Muscle of arm (tissue), 12 donors: ENCODE data around the gene CNKSR3. TPM values are rescaled to one million over a fixed set of nuclear protein-coding genes. Genes with fewer than 3 reads are reported as not detected.

ENCODE experiments used
- DNase-seq: peaks from one replicate; pipeline ENCODE4 v3.0.0-alpha.2; 2013
- polyA plus RNA-seq, 12 donors: library from polyadenylated mRNA; unstranded; fragments of 120-200 nt; gene quantifications; one replicate each; pipeline ENCODE4 v1.2.1, GENCODE V29; 2013; ENCODE audit not compliant: insufficient read length in 12 of 12

CNKSR3 gene
- polyA plus RNA-seq, 12 donors = 12.3 to 23.0 (median 18.0) TPM; not detected in 1

- no peak for DNase-seq
Measured at GRCh38 chr6:154386848-154387717, 123.4 kb downstream of the CNKSR3 start.

GRCh38 chr6:154384191-154384590 lies 126.3 kb downstream of the CNKSR3 start:
- DNase-seq = no peak

DNA sequence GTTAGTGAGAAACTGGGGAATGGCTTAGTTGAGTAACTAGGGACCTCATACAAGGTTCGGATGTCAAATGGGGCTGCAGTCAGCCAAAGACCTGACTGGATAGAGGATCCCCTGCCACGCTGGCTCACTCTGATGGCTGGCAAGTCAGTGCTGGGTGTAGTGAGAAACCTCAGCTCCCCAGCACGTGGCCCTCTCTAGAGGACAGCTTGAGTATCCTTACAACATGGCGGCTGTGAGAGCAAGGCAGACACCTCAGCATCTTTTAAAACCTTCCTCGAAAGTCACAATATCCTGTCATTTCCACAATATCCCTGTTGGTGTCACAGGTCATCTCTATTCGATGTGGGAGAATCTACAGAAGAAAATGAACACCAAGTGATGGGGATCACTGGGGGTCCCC lies 127.2 kb downstream of the CNKSR3 start:
- no peak for DNase-seq

DNA sequence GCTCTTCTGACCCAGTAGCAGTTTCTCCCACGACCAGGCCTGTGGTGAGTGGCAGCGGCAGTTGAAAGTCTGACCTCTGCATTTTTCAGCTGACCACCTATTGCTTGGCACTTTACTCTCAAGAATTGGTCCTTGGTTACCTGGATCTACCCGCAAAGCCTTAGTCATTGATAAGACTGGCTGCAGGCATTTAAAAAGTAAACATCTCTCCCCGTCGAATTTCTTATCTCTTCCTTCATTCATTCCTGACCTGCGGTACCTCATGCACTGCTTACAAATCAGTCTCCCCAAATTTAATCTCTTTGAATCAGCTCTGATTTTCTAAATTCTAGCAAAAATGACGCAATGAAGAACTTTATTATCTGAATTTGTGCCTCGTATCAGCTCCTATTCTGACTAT lies 127.7 kb downstream of the CNKSR3 start:
- DNase-seq = no peak

GRCh38 chr6:154381548-154381947 lies 128.9 kb downstream of the CNKSR3 start:
- no peak for DNase-seq

DNA sequence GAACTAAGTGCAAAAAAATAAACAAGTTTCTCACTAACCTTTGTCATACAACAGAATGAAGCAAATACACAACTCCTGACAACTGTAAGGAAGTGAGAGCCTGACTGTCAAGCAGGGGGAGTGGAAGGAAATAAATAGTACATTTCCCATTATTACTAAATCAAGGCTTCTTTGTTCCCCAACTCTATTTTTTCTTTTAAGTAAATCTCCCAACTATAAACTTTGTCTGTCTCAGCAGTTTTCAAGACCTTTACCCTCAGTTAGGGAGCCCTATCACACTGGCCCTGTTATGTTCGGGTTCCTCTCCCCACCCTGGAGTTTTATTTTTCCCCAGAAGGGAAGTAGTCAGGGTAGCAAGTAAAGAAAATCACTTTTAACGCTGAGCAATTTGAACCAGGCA lies 129.7 kb downstream of the CNKSR3 start:
- DNase-seq = no peak

DNA sequence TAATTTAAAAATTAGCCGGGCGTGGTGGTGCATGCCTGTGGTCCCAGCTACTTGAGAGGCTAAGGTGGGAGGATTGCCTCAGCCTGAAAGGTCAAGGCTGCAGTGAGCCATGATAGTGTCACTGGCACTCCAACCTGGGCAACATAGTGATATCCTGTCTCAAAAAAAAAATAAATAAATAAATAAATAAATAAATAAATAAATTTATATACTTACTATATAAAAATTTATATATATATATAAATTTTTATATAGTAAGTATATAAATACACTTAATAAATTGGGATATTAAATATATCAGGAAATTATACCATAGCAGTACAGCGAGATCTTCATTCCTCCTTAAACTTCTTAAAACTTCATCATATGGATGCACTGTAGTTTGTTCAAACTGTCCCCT lies 130.9 kb downstream of the CNKSR3 start:
- DNase-seq = no peak

GRCh38 chr6:154378518-154378917 lies 132.0 kb downstream of the CNKSR3 start:
- no peak for DNase-seq

DNA sequence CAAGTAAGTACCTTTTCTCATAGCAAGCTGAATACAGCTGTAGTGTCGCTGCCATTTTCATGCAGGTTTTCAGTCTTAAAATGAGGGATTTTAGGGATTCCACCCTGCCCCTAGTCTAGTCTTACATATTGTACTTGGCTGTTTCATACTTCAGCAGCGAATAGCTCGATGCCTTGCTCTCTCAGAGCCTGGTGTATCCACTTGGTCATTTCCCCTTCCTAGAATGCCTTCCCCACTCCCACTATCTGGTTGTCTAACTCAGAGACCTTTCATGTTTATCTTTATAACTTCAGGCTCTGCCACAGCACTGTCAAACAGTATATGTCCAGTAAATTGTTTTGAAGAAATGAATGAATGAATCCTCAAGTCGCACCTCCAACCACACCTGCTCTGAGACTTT lies 132.8 kb downstream of the CNKSR3 start:
- DNase-seq = no peak

DNA sequence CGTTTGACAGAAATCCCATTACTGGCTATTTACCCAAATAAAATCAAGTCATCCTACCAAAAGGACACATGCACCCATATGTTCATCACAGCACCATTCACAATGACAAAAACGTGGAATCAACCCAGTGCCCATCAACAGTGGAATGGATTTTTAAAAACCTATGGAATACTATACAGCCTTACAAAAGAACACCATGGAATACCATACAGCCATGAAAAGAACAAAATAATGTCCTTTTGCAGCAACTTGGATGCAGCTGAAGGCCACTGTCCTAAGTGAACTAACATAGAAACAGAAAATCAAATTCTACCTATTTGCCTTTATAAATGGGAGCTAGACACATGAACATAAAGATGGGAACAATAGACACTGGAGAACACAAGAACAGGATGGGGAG lies 136.5 kb downstream of the CNKSR3 start:
- no peak for DNase-seq

GRCh38 chr6:154371281-154371680 lies 139.2 kb downstream of the CNKSR3 start:
- DNase-seq = no peak

DNA sequence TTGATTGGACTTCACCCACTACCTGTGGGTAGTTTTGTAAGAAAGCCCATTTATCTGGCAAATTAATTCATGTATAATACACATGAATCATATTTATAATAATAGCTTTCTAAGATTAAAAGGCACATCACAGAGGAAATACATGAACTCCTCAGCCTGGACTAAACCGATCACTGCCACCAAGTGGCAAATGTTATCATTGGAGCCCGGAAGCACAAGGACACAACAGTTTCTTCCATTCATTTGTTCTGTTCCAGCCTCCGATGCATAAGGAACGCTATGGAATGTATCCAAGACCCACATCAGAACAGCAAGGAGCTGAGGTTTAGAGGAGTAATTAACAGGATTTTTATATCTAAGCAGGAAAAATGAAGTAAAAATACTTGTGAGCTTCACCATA lies 139.9 kb downstream of the CNKSR3 start:
- peak; percentile 20 for DNase-seq

DNA sequence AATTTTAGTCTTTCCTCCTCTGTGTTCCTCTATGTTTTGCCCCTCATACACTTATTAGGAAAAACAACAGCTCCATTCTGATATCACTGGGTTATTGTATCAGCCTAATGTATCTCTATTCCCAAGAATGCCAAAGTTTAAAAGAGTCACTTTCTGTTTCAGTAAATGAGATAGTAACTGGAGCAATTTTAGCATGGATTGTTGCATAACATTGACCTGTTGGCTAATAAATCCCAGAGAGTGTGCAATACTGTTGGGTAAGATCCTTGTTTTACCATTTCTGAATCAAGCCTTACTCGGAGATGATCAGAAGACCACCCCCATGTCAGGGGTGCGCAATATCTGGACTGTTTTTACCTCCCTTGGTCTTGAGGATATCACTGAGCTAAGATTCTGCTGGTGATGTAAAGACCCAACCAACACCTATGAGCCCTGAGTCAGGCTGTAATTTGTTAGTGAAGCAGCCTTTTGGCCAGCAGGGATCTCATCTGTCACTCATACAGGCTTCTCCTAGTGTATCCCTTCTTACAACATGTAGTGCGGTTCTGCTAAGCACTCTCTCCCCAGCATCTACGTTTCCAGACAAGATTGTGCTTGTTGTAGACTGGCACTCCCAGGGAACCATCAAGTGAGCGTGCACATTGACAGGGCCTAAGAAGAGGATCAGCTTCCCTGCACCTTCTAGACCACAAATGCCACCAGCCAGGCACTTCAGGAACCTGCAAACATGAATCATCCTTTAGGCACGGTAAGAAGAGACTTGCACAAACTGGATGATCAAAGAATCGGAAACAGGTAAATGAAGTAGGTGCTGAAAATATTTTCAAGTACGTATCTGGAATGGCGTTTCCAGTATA lies 142.4 kb downstream of the CNKSR3 start:
- DNase-seq = no peak

GRCh38 chr6:154367336-154367735 lies 143.1 kb downstream of the CNKSR3 start:
- no peak for DNase-seq

DNA sequence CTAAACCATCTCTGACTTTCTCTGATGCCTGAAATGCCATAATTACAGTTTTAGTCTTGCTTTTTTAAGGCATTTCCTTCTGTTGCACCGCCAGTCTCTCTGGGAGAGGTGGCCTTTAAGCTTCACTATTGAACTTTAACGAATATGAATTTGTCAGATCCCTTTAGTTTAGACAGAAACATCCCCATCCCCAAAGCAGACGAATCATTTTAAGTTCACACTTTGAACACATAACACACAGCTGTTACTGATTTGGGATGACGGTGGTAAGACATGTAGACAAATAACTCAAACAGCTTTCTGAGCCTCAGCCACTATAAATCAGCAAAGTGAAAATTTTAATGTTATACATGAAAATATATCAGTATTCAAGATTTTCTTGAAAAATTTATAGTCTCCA lies 146.7 kb downstream of the CNKSR3 start:
- DNase-seq = no peak

- DNase-seq = no peak
Measured at GRCh38 chr6:154361476-154361875, 149.0 kb downstream of the CNKSR3 start.

- no peak for DNase-seq
Measured at GRCh38 chr6:154360476-154360875, 150.0 kb downstream of the CNKSR3 start.

GRCh38 chr6:154359679-154360078 lies 150.8 kb downstream of the CNKSR3 start:
- no peak for DNase-seq

DNA sequence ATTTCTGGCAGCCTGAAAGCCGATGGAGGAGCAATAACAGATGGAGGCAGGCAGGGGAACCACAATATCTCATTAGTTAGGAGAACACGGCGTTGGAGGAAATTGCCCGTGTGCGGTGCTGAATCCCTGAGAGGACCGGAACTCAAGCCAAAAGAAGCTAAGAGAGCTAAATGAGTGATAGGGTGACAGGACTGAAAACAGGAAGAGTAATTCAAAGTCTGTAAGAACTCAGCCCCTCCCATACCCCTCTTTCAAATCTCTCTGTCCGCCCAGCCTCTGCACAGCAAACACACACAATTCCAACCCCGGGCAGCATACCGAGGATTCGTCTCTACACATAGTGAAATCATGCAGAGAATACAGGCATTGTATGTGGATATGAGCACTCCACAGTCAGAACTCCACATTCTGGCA lies 151.3 kb downstream of the CNKSR3 start:
- peak; percentile 20 for DNase-seq

DNA sequence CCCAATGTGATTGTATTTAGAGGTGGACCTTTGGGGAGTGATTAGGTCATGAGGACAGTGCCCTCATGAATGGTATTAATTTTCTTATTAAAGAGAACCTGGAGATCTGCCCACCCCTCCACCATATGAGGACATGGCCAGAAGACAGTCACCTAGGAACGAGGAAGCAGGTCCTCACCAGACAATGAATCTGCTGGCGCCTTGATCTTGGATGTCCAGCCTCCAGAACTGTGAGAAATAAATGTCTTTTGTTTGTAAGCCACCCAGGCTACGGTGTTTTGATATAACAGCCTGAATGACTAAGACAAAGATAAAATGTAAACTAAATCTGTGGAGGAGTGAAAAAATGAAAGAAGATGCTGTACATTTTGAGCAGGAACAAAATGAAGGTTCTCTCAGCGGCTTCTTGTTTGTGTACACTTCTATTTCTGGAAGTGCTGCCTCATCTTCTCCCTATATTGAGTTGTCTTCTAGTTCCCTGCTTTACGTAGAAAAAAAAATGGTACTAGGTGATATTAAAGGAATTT lies 152.4 kb downstream of the CNKSR3 start:
- no peak for DNase-seq

DNA sequence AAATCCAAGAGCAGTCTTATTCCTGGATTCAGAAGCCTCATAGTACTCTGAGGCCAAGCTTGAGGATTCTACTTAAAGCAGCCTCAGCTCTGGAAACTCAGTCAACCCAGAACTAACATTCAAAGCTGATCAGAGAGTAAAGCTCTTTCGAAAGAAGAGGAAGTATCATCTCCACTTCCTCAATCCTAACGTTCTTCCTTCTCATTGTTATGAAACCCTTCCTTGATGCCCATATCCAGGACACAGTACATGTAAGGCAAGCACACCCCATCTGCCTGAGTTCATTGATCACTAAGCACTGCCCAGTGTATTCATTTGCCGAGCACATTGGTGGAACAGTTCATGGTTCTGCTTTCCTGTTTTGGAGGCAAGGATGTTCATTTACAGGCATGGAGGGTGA lies 153.8 kb downstream of the CNKSR3 start, which contains the start of gene IPCEF1:
Gene IPCEF1, minus strand, starts transcription at position 114 of the 400 bp plus-strand sequence. CDS start 90,856 bp downstream, outside the sequence.
- no peak for DNase-seq

- no peak for DNase-seq
Measured at GRCh38 chr6:154356113-154356512, 154.4 kb downstream of the CNKSR3 start.
